Activated naive CD8-positive, alpha-beta T cell treated with anti-CD3 and anti-CD28 coated beads, Interleukin-2, amount 50 U/mL, for 16 hours (primary cell): ENCODE data around the gene ZIC2.

Source experiments
- DNase-seq: peaks from one replicate; pipeline ENCODE4 v3.0.0-alpha.2; 2020; ENCODE audit warnings: low read depth, low spot score

ZIC2 gene

DNA sequence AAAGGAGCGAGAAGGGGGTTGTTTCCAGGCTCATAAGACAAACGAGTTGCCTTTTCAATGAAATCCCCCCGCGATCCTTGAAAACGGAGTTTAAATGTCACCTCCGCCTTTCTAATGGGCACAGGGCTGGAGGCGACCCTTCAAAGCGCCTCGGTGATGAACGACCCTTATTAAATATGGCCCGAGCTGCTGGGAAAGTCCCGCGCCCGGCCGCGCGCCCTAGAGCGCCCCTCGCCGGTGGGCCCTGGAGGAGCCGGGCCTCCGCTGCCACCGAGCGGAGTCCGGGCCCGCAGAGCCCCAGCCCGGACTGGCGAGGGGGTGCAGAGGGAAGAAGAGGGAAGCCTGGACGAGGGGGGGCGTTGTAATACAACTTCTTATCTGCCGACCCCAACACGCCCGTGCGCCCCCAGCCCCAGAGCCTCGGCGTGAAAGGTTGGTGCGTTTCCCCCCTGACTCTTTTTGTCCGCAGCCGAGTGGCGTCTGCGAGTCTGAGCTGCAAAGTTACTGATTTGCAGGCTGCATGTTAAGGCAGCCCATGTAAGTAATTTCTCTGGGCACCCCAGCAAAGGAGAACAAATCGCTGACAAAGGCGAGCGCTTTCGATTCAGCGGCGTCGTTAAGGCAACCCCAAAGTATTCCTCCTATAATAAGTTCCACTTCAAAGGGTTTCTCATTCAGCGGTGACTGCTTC, 21.9 kb upstream of the ZIC2 start:
- no peak for DNase-seq

GRCh38 chr13:99960663-99961311, 20.8 kb upstream of the ZIC2 start:
- no peak for DNase-seq

GRCh38 chr13:99961636-99962035, 19.9 kb upstream of the ZIC2 start:
- no peak for DNase-seq

- DNase-seq: no peak
Observed at GRCh38 chr13:99962242-99962641, 19.3 kb upstream of the ZIC2 start.

DNA sequence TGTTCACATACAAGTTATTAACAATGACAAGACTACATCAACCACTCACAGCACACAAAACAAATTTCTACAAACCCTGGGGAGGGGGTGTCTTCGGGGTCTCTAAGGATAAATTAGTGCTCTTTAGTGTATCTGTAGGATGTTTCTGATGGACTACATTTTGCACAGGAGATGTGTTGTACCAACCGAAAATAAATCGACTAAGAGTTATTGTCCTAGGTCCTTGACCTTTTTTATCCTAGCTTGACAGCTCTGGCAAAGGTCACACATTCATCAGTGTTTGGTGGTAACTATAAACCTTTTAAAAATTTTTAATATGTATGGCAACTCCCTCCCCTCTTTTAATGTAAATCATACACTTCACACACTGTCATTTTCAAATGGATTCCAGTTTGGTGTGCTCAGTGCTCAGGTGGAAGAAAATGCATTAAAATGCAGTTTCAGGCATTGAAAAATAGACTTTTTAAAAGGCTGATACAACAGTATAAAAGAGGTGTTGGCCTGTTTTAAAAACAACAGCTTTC, 17.7 kb upstream of the ZIC2 start:
- DNase-seq: no peak

- no peak for DNase-seq
Observed at GRCh38 chr13:99965329-99966000, 16.1 kb upstream of the ZIC2 start.

DNA sequence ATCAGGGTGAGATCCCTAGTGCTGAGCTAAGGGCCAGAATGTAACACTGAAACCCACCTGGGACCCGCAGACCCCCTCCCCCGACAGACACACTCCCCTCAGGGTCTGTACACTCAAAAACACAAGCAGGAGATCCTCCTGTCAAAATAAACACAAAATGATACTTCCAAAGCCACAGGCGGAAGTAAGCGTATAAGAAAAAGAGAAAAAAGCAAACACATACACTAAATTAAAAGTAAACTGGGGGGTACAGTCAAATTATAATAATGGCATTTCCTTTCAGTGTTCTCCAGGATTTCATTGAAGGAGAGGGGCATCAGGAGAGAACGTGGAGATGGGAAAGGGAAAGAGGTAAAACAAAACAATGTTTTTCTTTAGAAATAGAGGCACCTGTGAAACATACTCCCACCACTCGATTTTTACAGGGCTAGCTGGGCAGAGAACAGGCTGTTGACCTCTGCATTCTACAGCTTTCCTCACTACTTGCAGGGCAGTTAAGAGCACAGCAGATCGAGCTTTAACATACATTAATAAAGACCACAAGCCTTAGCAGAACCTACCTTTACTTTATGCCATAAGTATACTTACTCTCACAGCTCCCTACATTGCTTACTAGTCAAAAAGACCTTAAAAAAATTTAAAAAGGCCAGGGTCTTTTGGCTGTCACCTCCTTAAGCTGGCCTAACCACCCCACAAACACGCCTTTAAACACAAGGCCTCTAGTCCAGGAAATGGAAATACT, 15.3 kb upstream of the ZIC2 start:
- DNase-seq: no peak

DNA sequence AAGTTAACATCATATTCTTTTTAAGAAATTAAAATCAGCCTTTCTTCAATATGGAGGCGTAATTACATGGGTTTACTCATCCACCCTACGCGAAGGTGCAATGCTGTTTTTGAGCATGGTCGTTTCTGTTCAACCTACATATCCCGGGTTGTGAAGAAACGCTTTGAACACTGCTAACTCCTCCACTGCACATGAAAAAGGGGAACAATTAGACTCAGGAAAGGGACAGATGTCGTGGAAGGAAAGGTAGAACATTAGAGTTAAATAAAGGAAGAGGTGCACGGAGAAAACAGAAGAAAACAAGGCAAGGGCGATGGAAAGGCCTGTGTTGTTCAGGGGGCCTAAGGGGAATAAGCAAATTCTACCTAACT, 14.1 kb upstream of the ZIC2 start:
- no peak for DNase-seq

DNA sequence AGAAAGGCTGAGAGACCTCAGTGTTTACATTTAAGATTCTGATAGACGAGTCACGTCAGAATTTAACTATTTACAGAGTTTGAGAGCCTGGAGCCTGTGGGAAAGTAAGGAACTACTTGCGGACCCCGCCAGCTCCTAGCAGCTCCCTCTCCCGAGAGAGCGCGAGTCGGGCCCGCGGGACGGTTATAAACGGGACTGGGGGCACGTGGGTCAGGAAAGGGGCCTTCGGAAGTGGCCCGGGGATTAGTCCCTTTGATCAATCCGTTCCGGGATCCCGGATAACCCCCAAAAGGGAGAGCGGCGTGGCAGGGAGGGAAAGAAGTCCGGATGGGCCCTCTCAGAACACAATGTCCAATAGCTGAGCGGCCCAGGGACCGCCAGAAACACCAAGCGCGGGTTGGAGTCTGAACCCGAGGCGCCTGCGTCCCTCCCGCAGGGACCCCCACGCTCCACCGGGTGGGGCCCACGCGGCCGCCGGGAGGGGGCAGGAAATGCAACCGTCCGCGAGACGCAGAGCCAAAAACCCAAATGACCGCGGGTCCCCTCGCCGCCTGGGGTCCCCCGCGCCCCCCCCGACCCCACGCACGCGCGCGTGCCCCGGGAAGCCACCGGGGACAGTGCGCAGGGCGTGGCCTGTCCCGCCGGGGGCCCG, 13.6 kb upstream of the ZIC2 start:
- no peak for DNase-seq

GRCh38 chr13:99968521-99969452, 12.8 kb upstream of the ZIC2 start:
- DNase-seq: no peak

GRCh38 chr13:99969453-99969918, 12.1 kb upstream of the ZIC2 start:
- no peak for DNase-seq

GRCh38 chr13:99969919-99970650, 11.5 kb upstream of the ZIC2 start:
- no peak for DNase-seq

DNA sequence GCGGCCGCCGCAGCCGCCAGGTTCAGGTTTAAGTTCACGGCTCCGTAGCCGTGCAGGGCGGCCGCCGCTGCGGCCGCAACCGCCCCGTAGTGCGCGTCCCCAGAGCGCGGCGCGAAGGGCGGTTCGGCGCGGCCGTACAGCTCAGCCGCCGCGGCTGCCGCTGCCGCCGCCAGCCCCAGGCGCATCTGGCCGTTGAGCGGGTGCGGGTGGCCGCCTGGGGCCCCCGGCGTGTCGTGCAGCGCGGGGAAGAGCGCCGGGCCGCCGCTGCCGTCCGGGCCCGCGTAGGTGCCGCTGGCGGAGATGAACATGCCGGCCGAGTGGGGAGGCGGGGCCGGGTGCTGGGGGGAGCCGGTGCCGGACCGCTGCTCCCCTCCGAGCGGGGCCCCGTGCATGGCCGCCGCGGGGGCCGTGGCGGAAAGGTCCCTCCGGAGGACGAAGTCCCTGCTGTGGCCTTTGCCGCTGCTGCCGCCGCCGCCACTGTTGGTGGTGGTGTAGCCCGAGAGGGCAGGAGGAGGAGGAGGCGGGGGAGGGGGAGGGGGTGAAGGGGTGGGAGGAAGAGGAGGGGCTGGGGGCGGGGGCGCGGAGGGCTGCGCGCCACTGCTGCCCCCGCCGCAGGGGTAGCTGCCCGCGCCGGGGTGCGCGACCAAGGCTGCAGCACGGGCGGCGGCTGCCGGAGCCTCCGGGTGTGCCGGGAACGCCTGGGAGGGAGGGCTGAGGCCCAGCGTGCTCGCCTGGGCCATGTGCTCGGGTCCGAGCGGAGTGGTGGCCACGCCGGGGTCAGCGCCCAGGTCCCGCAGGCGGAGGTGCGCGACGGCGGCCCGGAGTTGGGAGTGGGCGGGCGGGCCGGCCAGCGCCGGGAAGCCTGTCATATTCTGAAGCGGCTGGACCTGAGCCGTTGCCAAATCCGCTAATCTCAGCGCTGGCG, 10.7 kb upstream of the ZIC2 start:
- DNase-seq: no peak

DNA sequence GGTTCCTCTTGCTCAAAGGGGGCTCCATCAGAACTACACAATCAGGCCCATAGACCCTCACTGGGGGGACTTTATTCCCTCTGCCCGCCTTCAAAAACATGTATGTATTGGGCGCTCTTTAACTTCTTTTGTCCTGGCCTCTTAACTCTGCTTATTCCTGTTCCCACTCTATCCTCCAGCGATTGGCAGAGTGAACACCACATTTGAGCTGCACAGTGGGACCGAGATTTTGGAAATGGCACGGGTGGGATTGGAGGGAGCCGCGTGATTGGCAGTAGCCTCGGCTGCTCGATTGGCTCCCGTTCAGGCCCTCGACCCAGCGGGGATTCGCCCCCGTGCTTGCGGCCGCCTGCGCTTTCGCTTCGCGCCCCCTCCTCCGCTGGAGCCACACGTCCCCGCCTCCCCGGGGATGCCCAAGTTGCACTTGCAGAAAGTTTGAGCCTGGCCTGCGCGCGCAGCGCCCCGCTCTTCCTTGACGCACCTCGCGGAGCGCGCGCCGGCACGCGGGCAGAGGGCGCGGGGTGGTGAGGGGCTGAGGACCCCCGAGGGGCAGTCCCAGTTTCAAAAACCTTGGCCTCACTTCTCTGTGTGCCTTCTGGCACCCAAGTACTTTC, 9.9 kb upstream of the ZIC2 start, which contains the start of gene ZIC5:
ZIC5 (minus strand) TSS at position 192 of the 614 bp plus-strand sequence; CDS start at position 28, 164 bp downstream.
- no peak for DNase-seq

- no peak for DNase-seq
Observed at GRCh38 chr13:99972190-99972731, 9.3 kb upstream of the ZIC2 start.

DNA sequence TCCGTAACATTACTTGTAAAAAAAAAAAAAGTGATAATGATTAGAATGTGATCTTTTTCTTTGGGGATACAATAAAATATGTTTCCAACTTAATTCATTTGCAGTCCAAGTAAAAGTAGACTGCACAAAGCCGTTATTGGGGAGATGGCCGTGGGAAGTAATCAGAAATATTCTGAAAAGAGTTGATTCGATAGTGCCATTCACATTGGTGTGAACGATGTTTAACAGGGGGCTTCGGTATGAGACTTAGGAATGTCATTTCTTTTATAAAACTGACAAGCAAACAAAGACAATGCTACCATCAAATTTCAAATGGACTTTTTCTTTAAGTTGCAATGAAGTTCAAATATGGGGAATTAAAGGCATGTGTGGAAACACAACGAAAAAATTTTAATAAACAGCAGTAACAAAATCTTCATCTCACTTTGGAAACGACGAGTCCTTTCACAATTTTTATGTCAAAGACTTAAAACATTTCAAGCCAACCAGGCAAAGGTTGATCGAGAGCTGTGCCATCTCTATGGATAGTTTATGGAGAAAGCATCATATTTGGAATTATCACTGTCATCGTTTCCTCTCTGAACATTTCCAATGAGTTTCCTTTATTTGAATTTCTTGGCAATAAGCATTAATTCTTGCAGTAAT, 8.3 kb upstream of the ZIC2 start:
- no peak for DNase-seq

- no peak for DNase-seq
Observed at GRCh38 chr13:99973808-99974185, 7.8 kb upstream of the ZIC2 start.
